Measurements from ENCODE around the gene OR51D1.

DNA sequence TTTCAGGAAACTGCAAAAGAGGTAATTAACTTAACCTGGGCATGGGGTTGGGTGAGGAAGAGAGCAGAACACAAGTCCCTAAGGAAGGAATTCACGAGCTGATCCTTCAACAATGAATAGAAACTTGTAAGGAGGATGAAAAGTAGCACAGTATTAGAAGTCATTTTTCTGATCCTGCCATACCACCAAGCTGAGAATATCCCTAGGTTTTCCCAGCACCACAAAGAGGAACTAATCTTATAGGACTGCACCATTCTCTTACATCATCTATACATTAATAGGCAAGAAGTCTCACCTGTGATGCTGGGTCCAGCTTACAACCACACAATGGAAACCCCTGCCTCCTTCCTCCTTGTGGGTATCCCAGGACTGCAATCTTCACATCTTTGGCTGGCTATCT is 43.5 kb upstream of the OR51D1 start, which contains the start of gene OR52I1:
- TF ChIP-seq EZH2phosphoT487 (IDR thresholded peaks at IDR 0.05; ENCODE audit: low read depth, severe bottlenecking, unreplicated experiment) (no peak), EZH2 (IDR thresholded peaks at IDR 0.05; ENCODE audit: borderline replicate concordance) (no peak)
- TF ChIP-seq, protein P1, sequence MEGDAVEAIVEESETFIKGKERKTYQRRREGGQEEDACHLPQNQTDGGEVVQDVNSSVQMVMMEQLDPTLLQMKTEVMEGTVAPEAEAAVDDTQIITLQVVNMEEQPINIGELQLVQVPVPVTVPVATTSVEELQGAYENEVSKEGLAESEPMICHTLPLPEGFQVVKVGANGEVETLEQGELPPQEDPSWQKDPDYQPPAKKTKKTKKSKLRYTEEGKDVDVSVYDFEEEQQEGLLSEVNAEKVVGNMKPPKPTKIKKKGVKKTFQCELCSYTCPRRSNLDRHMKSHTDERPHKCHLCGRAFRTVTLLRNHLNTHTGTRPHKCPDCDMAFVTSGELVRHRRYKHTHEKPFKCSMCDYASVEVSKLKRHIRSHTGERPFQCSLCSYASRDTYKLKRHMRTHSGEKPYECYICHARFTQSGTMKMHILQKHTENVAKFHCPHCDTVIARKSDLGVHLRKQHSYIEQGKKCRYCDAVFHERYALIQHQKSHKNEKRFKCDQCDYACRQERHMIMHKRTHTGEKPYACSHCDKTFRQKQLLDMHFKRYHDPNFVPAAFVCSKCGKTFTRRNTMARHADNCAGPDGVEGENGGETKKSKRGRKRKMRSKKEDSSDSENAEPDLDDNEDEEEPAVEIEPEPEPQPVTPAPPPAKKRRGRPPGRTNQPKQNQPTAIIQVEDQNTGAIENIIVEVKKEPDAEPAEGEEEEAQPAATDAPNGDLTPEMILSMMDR (IDR thresholded peaks at IDR 0.05; ENCODE audit: poor library complexity) = no peak

Measured in hepatocyte (in vitro differentiated cells).